ENCODE data around the gene FOXK1. TPM values are rescaled to one million over a fixed set of nuclear protein-coding genes. Genes with fewer than 3 reads are reported as not detected.
"Not testable (repeated sequence)": the region's sequence is repeated elsewhere in the genome, so short reads cannot be mapped to it uniquely, and the experiment has no call there.

FOXK1 gene
- polyA plus RNA-seq, 3 donors, result 0.33 to 16.8 (median 0.76) TPM

- 94% methylated on average over 5 of the region's 5 CpGs for WGBS (ENCODE audit: insufficient coverage)
- TF ChIP-seq CTCF (IDR thresholded peaks at IDR 0.05), result no peak
- Histone ChIP-seq H3K4me3 (replicated peaks in 1 of 3; ENCODE audit: low read depth in 2 of 3, low read length in 3 of 3) (no peak overlapping the region), H3K9me3 (replicated peaks in 1 of 2; ENCODE audit: control insufficient read depth in 1 of 2, insufficient read depth in 1 of 2, low read length in 2 of 2) (no peaks in the 10 kb centered on the region), H3K27ac (ENCODE audit: low read depth in 1 of 2, low read length in 2 of 2) (no peak overlapping the region), H3K27me3 (ENCODE audit: control insufficient read depth in 2 of 2, insufficient read depth in 2 of 2, low read length in 2 of 2) (no peaks in the 10 kb centered on the region), H2AFZ (ENCODE audit: insufficient read depth, low read depth, low read length, poor library complexity, severe bottlenecking) (no peak overlapping the region), H3K9ac (ENCODE audit: insufficient read depth, low read length, poor library complexity, severe bottlenecking) (no peak overlapping the region), H3K4me1 (ENCODE audit: control insufficient read depth in 1 of 2, insufficient read depth in 2 of 2, low read length in 2 of 2) (no peaks in the 10 kb centered on the region), H3K4me2 (replicated peaks; ENCODE audit: extremely low read depth, low read length, poor library complexity, severe bottlenecking) (no peak overlapping the region), H4K20me1 (ENCODE audit: insufficient read depth, low read length) (peaks cover 99% of the 10 kb centered on the region), H3K36me3 (replicated peaks in 1 of 2; ENCODE audit: control insufficient read depth in 1 of 2, insufficient read depth in 2 of 2, low read length in 2 of 2) (peaks cover 0 to 4% of the 10 kb centered on the region in 2 donors), H3K79me2 (ENCODE audit: insufficient read depth, low read length) (peaks cover 100% of the 10 kb centered on the region)
- Mint-ChIP-seq H3K4me1 (peaks cover 33% of the 10 kb centered on the region), H3K27ac (peak overlapping the region in 3 of 7 donors; percentile 68 to 73 (median 70)), H3K4me3 (no peak overlapping the region), H3K9me3 (no peaks in the 10 kb centered on the region), H3K27me3 (ENCODE audit: low read depth in 3 of 3) (no peaks in the 10 kb centered on the region), H3K36me3 (peaks cover 10 to 25% of the 10 kb centered on the region in 2 donors)
- no peak for DNase-seq
- intact Hi-C loops (cut with micrococcal nuclease), result no loop called here
These were observed 10.0 kb downstream of the FOXK1 start for GRCh38 chr7:4692055-4692454.

- intact Hi-C loops (cut with micrococcal nuclease); H3K27me3 Mint-ChIP-seq (ENCODE audit: low read depth in 3 of 3); H3K9me3 ChIP-seq (replicated peaks in 1 of 2; ENCODE audit: control insufficient read depth in 1 of 2, insufficient read depth in 1 of 2, low read length in 2 of 2); H3K9me3 Mint-ChIP-seq; H3K4me3 Mint-ChIP-seq; H2AFZ ChIP-seq (ENCODE audit: insufficient read depth, low read depth, low read length, poor library complexity, severe bottlenecking); H3K4me1 ChIP-seq (ENCODE audit: control insufficient read depth in 1 of 2, insufficient read depth in 2 of 2, low read length in 2 of 2); H3K27me3 ChIP-seq (ENCODE audit: control insufficient read depth in 2 of 2, insufficient read depth in 2 of 2, low read length in 2 of 2); H3K4me2 ChIP-seq (replicated peaks; ENCODE audit: extremely low read depth, low read length, poor library complexity, severe bottlenecking); DNase-seq; H3K36me3 ChIP-seq (replicated peaks in 1 of 2; ENCODE audit: control insufficient read depth in 1 of 2, insufficient read depth in 2 of 2, low read length in 2 of 2); H3K27ac ChIP-seq (ENCODE audit: low read depth in 1 of 2, low read length in 2 of 2); H3K9ac ChIP-seq (ENCODE audit: insufficient read depth, low read length, poor library complexity, severe bottlenecking); H3K4me3 ChIP-seq (replicated peaks in 1 of 3; ENCODE audit: low read depth in 2 of 3, low read length in 3 of 3): not testable (repeated sequence)
- H3K36me3 Mint-ChIP-seq, result peaks cover 10 to 22% of the 10 kb centered on the region in 2 donors
- WGBS (ENCODE audit: insufficient coverage), result 100% methylated on average over 1 of the region's 5 CpGs
- peak overlapping the region in 1 of 7 donors; percentile 70 for H3K27ac Mint-ChIP-seq
- H3K4me1 Mint-ChIP-seq, result peaks cover 30% of the 10 kb centered on the region
- Histone ChIP-seq H3K79me2 (ENCODE audit: insufficient read depth, low read length) (peaks cover 100% of the 10 kb centered on the region), H4K20me1 (ENCODE audit: insufficient read depth, low read length) (peaks cover 99% of the 10 kb centered on the region)
These were observed 10.5 kb downstream of the FOXK1 start for GRCh38 chr7:4692622-4693021.
